Subcutaneous adipose tissue (tissue), 4 donors: ENCODE data around the gene MANEAL. TPM values are rescaled to one million over a fixed set of nuclear protein-coding genes. Genes with fewer than 3 reads are reported as not detected.

ENCODE experiments used
- total RNA-seq, 4 donors: library from RNA; depleted of rRNA; stranded (reverse); fragments of >200 nt; gene quantifications; one replicate each; pipeline ENCODE4 v1.1.0, GENCODE V29; 2016
- TF ChIP-seq, protein P1 (sequence below): fragments of 450-650 bp; IDR thresholded peaks from one replicate; pipeline ENCODE4 v1.5.1; 2016; ENCODE audit warnings: low read depth, mild to moderate bottlenecking, control low read depth, antibody characterized with exemption, moderate library complexity

Gene MANEAL
- total RNA-seq, 4 donors from 2014 or later = 0.98 to 1.9 (median 1.1) TPM

DNA sequence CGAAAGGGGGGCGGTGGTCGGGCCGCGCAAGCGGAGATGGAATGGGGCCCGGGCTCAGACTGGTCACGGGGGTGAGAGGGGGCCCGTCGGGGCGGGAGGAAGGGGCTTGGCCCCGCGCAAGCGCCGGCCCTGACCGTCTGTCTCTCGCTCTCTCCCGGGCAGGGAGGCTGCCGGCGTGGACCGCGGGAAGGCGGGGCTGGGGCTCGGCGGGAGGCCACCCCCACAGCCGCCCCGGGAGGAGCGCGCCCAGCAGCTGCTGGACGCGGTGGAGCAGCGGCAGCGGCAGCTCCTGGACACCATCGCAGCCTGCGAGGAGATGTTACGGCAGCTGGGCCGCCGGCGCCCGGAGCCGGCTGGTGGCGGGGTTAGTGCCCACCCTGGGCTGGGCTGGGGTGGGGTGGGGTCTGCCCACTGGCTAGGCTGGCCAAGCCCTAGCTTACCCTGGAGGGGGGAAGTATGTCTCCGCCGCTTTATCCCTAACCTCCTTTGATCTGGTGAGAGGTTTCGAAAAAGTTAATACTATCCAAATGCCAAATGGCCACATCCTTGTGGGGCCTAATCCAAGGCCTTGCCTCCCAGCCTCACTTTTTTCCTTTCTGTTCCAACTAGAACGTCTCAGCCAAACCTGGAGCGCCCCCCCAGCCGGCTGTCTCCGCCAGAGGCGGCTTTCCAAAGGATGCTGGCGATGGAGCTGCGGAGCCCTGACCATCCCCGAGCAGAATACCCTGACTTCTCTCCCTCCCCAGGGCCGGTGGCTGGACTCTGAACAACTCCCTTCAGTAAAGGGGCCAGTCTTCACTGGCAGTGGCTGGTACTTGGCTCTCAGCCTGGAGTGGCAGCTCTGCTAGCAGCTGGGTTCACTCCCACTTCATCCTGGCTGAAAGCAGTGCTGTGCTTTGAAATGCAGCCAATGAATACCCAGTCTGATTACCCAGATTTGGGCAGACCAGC lies 15.0 kb downstream of the MANEAL start:
- TF ChIP-seq, protein P1, sequence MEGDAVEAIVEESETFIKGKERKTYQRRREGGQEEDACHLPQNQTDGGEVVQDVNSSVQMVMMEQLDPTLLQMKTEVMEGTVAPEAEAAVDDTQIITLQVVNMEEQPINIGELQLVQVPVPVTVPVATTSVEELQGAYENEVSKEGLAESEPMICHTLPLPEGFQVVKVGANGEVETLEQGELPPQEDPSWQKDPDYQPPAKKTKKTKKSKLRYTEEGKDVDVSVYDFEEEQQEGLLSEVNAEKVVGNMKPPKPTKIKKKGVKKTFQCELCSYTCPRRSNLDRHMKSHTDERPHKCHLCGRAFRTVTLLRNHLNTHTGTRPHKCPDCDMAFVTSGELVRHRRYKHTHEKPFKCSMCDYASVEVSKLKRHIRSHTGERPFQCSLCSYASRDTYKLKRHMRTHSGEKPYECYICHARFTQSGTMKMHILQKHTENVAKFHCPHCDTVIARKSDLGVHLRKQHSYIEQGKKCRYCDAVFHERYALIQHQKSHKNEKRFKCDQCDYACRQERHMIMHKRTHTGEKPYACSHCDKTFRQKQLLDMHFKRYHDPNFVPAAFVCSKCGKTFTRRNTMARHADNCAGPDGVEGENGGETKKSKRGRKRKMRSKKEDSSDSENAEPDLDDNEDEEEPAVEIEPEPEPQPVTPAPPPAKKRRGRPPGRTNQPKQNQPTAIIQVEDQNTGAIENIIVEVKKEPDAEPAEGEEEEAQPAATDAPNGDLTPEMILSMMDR = no peak

DNA sequence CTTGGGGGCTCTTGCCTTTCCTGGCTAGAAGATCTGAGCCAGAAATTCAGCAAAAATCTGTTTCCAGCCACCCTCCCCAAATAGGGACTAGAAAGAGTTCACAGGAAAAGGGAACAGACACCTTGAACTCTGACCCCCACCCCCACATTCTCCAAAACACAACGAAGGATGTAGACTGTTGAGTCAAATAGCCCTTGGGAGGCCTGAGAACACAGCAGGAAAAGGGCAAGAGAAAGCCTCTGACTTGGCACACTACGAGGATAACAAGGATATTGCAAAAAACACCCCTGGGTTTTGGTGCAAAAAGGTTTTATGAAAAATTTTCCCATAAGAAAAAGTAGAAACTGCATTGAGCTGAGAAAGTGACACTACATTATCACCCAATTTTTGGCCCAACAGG lies 16.3 kb downstream of the MANEAL start:
- TF ChIP-seq, protein P1 = no peak

DNA sequence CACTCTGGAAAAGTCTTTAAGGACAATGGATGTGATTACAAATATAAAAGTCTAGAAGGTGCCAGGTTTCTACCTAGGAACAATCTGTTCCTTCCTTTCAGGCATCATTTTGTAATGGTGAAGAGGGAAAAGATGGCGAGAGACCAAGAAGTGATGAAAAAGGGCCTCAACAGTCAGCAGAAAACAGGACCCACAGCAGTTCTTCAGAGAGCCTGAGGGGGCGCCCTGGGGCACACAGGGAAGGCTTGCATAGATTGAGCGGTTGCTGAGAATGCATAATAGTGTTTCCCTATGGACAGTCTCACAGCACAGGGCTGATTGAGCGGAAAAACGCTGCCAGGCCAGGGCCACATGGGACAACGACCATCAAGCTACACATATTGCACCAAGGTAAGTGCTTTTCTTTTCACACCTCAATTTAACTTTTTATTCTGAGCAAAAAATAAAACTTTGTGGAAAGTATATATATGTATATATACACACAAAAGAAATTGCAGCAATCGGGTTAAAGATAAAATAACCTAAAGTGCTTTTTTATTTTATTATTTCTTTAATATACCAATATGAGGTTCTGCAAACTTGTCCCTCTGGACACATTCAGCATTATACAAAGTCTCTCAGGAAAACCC lies 17.5 kb downstream of the MANEAL start:
- TF ChIP-seq, protein P1 = no peak

DNA sequence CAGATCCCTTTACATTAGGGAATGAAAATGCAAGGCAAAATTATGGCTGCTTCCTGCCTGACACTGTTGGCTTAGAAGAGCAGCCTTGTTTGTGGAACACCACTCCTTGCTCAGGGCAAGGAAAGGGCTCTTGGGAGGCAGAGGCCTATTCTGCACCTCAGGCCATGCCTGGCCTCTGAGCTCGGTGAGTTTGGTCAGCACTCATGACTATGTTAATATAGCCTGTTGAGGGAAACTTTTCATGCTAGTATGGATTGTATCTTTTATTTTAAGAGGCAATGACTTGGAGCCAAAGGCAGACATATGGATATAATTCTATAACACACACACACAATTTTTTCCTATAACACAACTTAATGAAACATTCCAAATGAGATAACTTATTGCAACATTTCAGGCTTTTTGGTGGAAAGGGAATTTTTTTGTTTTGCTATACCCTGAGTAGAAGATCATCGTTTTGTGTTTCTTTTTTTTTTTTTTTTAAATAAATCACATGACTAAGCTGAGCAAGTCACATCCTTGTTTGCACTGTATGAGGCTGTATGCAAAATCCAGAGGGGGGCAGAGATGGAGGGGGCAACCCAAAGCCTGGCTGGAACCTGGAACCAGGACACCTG lies 20.0 kb downstream of the MANEAL start:
- TF ChIP-seq, protein P1 = no peak

DNA sequence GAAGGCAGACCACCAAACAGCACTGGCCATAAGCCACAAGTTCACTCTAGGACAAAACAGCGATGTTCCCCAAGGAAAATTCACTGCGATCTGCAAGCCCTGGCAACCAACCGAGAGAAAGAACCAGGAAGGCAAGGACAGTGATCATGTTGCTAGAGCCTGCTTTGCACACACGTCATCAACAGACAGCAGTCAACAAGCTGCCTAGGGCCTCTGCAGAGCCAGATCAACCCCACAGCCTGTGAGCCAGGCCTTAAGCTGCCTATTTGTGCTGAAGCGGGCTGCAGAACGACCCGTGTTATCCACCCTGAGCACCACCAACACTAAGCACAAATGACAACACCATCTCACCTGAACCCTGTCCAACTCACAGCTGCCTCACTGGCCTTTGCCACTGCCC lies 20.6 kb downstream of the MANEAL start:
- TF ChIP-seq, protein P1 = no peak

DNA sequence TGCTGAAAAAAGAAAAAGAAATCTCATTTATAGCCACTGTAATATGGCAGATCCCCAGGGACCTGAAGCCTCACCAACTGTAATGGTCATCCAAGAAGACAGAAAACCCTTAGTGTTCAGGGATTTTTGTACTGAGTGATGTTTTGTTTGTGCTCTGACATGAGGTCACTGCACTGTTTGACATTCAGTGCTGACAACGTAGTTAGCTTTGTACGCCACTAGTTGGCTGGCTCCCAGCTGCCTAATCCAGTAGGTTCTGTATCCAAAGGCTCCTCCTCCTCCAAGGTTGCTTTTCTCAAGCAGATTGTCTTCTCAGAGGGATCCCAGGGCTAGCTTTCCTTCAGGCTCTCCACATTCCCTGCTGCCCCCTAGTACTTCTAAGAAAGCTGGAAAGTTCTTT lies 23.8 kb downstream of the MANEAL start:
- TF ChIP-seq, protein P1 = no peak

DNA sequence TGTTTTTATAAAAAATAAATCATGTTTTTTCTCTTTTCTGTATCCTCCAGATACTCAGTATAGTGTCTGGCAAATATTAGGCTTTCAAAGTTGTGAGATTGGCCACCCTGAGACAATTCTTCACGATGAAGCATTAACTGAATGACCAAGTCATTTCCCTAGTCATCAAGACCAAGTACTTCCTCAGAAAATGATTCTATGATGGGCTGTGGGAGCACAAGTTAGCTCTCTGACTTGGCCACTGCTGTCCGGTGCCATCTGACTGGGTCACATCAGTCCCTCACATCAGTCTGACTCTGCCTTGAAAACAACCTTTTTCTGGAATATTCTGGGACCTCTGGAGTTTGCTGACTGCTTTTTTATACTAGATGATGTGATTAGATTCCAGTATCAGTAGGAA lies 27.8 kb downstream of the MANEAL start:
- TF ChIP-seq, protein P1 = no peak
